Skin of body (tissue), 3 donors: Measurements from ENCODE around the gene LPGAT1. TPM values are rescaled to one million over a fixed set of nuclear protein-coding genes. Genes with fewer than 3 reads are reported as not detected.
"Not testable (repeated sequence)": the region's sequence is repeated elsewhere in the genome, so short reads cannot be mapped to it uniquely, and the experiment has no call there.

Experiments
- DNase-seq: peaks from one replicate; lab custom pipeline; 2025; lab: John Stamatoyannopoulos, UW
- small RNA-seq: library from RNA; depleted of rRNA; stranded (forward); fragments of <200 nt; gene quantifications from one replicate; pipeline ENCODE3, GENCODE V24; 2014; ENCODE audit warnings: low replicate concordance
- total RNA-seq: library from RNA; depleted of rRNA; stranded (reverse); fragments of >200 nt; gene quantifications from one replicate; pipeline ENCODE4 v1.2.3, GENCODE V29; 2014

The LPGAT1 gene
- total RNA-seq, 1 donor from 2014 or later, result 27.0 TPM

- no peak for DNase-seq
These were observed 125.0 kb downstream of the LPGAT1 start for GRCh38 chr1:211705467-211706091.

GRCh38 chr1:211704543-211704942, 126.0 kb downstream of the LPGAT1 start:
- DNase-seq, result no peak

GRCh38 chr1:211703812-211704537, 126.6 kb downstream of the LPGAT1 start:
- DNase-seq, result peak; percentile 19

GRCh38 chr1:211701733-211702132, 128.8 kb downstream of the LPGAT1 start:
- DNase-seq, result no peak

GRCh38 chr1:211699059-211699458, 131.5 kb downstream of the LPGAT1 start:
- no peak for DNase-seq

- no peak for DNase-seq
These were observed 132.2 kb downstream of the LPGAT1 start for GRCh38 chr1:211698161-211699026.

GRCh38 chr1:211697356-211697755, 133.2 kb downstream of the LPGAT1 start:
- DNase-seq, result no peak

GRCh38 chr1:211695135-211695816, 135.3 kb downstream of the LPGAT1 start:
- no peak for DNase-seq

- DNase-seq, result not testable (repeated sequence)
These were observed 136.7 kb downstream of the LPGAT1 start for GRCh38 chr1:211693911-211694310.

Small RNA genes within 50 kb of the gene (small RNA-seq; reads per million reads assigned to genes)
- gene RF00019, result not detected
- not detected for gene RN7SL344P

Other genes starting within 250 kb of the LPGAT1 start
- 8.9 TPM for gene NEK2, start 155.1 kb downstream of the LPGAT1 start, total RNA-seq
- 15.8 TPM for gene INTS7, start 204.8 kb upstream of the LPGAT1 start, total RNA-seq
- 11.4 TPM for gene DTL, start 205.0 kb upstream of the LPGAT1 start, total RNA-seq